HG03196 (cell line): ENCODE measurements around the gene EEF2.

Source experiments
- ATAC-seq: cut with Tn5 transposase; IDR thresholded peaks from one replicate; pipeline ENCODE4 v1.9.1; 2021; ENCODE audit not compliant: unreplicated experiment

The EEF2 gene

GRCh38 chr19:3986260-3987041 is 1.2 kb upstream of the EEF2 start:
- ATAC-seq: no peak

GRCh38 chr19:3985643-3986259 is 488 bp upstream of the EEF2 start:
- no peak for ATAC-seq

- no peak for ATAC-seq
Observed at GRCh38 chr19:3984584-3984907, 717 bp downstream of the EEF2 start.

GRCh38 chr19:3983936-3984583 is 1.2 kb downstream of the EEF2 start:
- ATAC-seq: no peak

- no peak for ATAC-seq
Observed at GRCh38 chr19:3983542-3983914, 1.7 kb downstream of the EEF2 start.

- ATAC-seq: no peak
Observed at GRCh38 chr19:3982701-3983541, 2.3 kb downstream of the EEF2 start.

GRCh38 chr19:3981736-3982681 is 3.3 kb downstream of the EEF2 start:
- no peak for ATAC-seq

- no peak for ATAC-seq
Observed at GRCh38 chr19:3981373-3981735, 3.9 kb downstream of the EEF2 start.

- ATAC-seq: no peak
Observed at GRCh38 chr19:3980353-3981251, 4.7 kb downstream of the EEF2 start.

- no peak for ATAC-seq
Observed at GRCh38 chr19:3979674-3980352, 5.5 kb downstream of the EEF2 start.

GRCh38 chr19:3979289-3979673 is 6.0 kb downstream of the EEF2 start:
- ATAC-seq: no peak

- no peak for ATAC-seq
Observed at GRCh38 chr19:3978145-3978544, 7.1 kb downstream of the EEF2 start.

GRCh38 chr19:3977242-3978143 is 7.8 kb downstream of the EEF2 start:
- ATAC-seq: no peak

- no peak for ATAC-seq
Observed at GRCh38 chr19:3976495-3977241, 8.6 kb downstream of the EEF2 start.

- ATAC-seq: no peak
Observed at GRCh38 chr19:3975637-3976087, 9.6 kb downstream of the EEF2 start.

- no peak for ATAC-seq
Observed at GRCh38 chr19:3975144-3975543, 10.1 kb downstream of the EEF2 start.
